GM12891 (cell line): Measurements from ENCODE around the gene TPRG1L.

ENCODE experiments used
- POLR2A ChIP-seq: IDR thresholded peaks from 2 replicates; pipeline ENCODE4 v1.6.1; 2011; ENCODE audit warnings: low read depth, low read length, control low read depth
- POLR2AphosphoS5 ChIP-seq: IDR thresholded peaks from 2 replicates; pipeline ENCODE4 v1.6.1; 2011; ENCODE audit warnings: low read depth, low read length, control low read depth

- TF ChIP-seq POLR2A (no peak), POLR2AphosphoS5 (no peak)
Observed at GRCh38 chr1:3614755-3615742, 9.8 kb upstream of the TPRG1L start.
